Activated naive CD8-positive, alpha-beta T cell treated with anti-CD3 and anti-CD28 coated beads, Interleukin-2, amount 50 U/mL, for 24 hours (primary cell): ENCODE measurements around the gene PROK2.

ENCODE experiments used
- ATAC-seq: fragments of 150-1000 bp; cut with Tn5 transposase; one replicate; pipeline ENCODE4 v1.10.0; 2021
- DNase-seq: peaks from one replicate; pipeline ENCODE4 v3.0.0; 2021
- H3K27ac Mint-ChIP-seq: one replicate; pipeline ENCODE4 v1.8.0; 2021; ENCODE audit warnings: mild to moderate bottlenecking, mixed read lengths
- H3K27me3 Mint-ChIP-seq: one replicate; pipeline ENCODE4 v1.8.0; 2021; ENCODE audit warnings: mixed read lengths
- H3K36me3 Mint-ChIP-seq: one replicate; pipeline ENCODE4 v1.8.0; 2021; ENCODE audit warnings: low read depth, mixed read lengths
- H3K4me1 Mint-ChIP-seq: one replicate; pipeline ENCODE4 v1.8.0; 2021; ENCODE audit warnings: mixed read lengths
- H3K4me3 Mint-ChIP-seq: one replicate; pipeline ENCODE4 v1.8.0; 2021; ENCODE audit warnings: mild to moderate bottlenecking, moderate library complexity, mixed read lengths
- H3K9me3 Mint-ChIP-seq: one replicate; pipeline ENCODE4 v1.8.0; 2021; ENCODE audit warnings: mixed read lengths

Gene PROK2

DNA sequence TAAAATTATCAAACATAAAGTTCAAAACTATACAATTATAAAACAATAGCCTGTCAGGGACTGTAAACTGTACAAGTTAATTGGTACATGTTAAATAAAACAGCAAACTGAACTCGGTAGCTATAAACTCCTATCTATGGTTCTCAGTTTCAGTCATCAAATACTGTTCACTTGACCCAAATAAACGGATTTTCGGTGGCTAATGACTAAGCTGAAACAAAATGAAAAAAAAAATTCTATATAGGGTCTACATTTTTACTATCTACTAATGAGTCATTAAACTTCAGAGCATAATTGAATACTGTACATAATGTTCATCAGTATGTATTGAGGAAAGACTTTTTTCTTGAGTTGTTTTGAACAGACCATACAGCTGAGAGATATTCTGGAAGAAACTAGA is 6.6 kb downstream of the PROK2 start:
- ATAC-seq (no peak), DNase-seq (no peak)
- Mint-ChIP-seq H3K4me1 (peaks cover 2% of the 10 kb centered on the region), H3K9me3 (no peaks in the 10 kb centered on the region), H3K36me3 (no peaks in the 10 kb centered on the region), H3K4me3 (no peak overlapping the region), H3K27me3 (peaks cover 42% of the 10 kb centered on the region), H3K27ac (no peak overlapping the region)

DNA sequence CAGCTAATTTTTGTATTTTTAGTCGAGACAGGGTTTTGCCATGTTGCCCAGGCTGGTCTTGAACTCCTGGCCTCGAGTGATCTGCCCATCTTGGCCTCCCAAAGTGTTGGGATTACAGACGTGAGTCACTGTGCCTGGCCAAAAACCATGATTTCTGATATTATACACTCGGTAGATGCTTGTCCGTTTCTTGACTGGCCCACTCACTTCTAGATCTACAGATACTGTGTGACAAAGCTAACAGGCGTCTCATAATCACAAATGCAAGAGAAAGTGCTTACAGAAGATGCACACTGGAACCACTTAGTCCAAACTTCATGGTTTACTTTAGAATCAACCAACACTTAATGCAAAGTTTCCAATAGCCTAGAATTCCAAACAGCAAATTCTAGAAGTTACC is 8.4 kb downstream of the PROK2 start:
- Mint-ChIP-seq H3K27me3 (peaks cover 33% of the 10 kb centered on the region), H3K9me3 (no peaks in the 10 kb centered on the region), H3K36me3 (no peaks in the 10 kb centered on the region), H3K27ac (no peak overlapping the region), H3K4me3 (no peak overlapping the region), H3K4me1 (peaks cover 2% of the 10 kb centered on the region)
- ATAC-seq (no peak), DNase-seq (no peak)

DNA sequence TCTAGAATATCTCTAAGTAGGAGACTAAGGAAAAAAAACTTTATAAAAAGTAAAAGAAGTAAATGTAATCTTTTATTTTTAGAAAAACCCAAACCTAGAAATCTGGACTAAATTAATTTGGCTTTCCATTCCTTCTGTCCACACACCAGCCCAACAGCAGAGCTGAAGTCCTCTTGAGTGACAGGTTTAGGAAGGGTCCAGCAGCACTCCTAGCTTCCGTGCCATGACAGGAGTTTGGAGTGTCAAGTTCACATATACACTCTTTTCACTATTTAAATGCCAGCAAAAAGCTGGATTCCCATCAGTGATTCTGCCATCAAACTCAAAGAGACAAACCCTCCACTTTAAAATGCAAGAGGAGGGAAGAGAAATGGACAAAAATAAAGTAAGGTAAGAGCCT is 13.1 kb downstream of the PROK2 start:
- H3K4me3 Mint-ChIP-seq = no peak overlapping the region
- peaks cover 8% of the 10 kb centered on the region for H3K27me3 Mint-ChIP-seq
- no peaks in the 10 kb centered on the region for H3K9me3 Mint-ChIP-seq
- no peaks in the 10 kb centered on the region for H3K36me3 Mint-ChIP-seq
- DNase-seq (no peak), ATAC-seq (no peak)
- H3K4me1 Mint-ChIP-seq = no peaks in the 10 kb centered on the region
- no peak overlapping the region for H3K27ac Mint-ChIP-seq

DNA sequence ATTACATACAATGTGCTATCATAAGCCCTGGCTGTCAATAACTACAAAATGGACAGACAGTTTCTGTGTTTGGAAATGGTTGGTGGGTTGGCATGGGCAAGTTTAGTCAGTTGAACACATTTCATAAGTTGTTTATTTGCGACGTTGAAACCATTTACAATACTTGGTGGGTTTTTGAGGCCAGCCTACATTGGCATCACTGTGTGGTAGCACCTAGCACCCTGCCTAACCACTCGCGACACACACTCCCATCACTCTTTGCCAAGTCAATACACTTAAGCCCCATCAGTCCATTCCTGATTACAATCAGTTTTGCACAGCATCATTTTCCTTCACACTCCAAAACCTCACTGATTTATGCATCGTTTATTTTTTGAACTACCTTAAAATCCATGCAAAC is 13.8 kb downstream of the PROK2 start:
- DNase-seq (no peak), ATAC-seq (no peak)
- no peaks in the 10 kb centered on the region for H3K36me3 Mint-ChIP-seq
- no peak overlapping the region for H3K27ac Mint-ChIP-seq
- H3K4me1 Mint-ChIP-seq = no peaks in the 10 kb centered on the region
- no peak overlapping the region for H3K4me3 Mint-ChIP-seq
- H3K9me3 Mint-ChIP-seq = no peaks in the 10 kb centered on the region
- peaks cover 5% of the 10 kb centered on the region for H3K27me3 Mint-ChIP-seq

DNA sequence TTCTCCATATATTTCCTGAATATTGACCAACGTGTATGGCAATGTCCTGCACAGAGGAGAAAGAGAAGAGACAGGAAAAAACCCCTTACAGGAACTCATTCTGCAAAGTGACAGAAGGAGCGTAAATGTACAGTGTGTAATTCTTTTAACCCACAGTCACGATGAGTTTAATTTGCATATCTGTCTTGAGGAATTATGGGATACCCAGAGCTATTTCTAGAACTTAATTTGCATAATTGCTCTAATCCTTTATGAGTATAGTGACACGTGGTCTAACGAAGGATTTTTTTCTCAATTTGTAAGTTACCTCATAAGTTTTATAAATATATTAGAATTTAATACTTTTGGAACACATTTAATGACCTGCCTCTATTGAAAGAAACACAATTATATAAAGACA is 21.5 kb downstream of the PROK2 start:
- Mint-ChIP-seq H3K4me1 (no peaks in the 10 kb centered on the region), H3K27ac (no peak overlapping the region), H3K36me3 (no peaks in the 10 kb centered on the region), H3K9me3 (no peaks in the 10 kb centered on the region), H3K4me3 (no peak overlapping the region), H3K27me3 (peaks cover 8% of the 10 kb centered on the region)
- ATAC-seq = no peak
- DNase-seq = no peak

DNA sequence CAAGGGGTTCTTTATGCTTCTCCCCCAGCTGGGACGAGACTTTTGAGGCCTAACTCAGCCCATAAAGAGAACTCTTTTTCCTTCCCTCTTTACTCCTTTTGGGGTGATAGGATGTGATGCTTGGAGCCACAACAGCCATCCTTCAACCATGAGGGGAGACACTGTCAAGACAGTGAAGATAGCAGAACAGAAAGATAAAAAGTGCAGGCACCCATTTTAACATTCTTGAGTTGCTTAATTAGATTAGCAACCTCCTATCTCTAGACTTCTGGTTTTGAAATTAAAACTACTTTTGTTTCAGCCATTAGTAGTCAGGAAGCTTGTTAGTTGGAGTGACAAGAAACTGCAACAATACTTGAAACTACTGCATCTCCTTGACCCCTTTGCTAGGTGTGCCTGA is 24.8 kb downstream of the PROK2 start:
- H3K4me3 Mint-ChIP-seq = no peak overlapping the region
- no peak for DNase-seq
- no peak overlapping the region for H3K27ac Mint-ChIP-seq
- peaks cover 2% of the 10 kb centered on the region for H3K4me1 Mint-ChIP-seq
- H3K36me3 Mint-ChIP-seq = no peaks in the 10 kb centered on the region
- peaks cover 26% of the 10 kb centered on the region for H3K27me3 Mint-ChIP-seq
- no peaks in the 10 kb centered on the region for H3K9me3 Mint-ChIP-seq
- no peak for ATAC-seq

DNA sequence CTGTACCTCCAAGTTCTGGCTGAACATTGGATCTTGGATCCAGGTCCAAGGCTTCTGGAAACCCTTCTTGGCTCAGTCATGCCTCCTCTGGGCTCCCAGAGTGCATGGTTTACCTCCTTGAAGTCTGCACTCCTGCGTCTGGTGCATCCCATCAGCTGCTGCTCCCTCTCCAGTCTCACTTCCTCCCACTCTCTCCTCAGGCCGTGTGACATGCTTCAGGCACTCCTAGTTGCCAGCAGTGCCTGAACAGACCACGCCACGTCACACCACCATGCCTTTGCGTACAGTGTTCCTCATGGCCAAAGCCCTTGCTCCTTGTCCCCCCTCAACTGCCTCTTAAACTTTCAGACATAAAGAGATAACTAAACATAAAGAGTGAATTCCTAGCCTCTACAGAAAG is 25.5 kb downstream of the PROK2 start:
- H3K4me3 Mint-ChIP-seq = no peak overlapping the region
- H3K27me3 Mint-ChIP-seq = peaks cover 30% of the 10 kb centered on the region
- peaks cover 3% of the 10 kb centered on the region for H3K4me1 Mint-ChIP-seq
- H3K36me3 Mint-ChIP-seq = no peaks in the 10 kb centered on the region
- no peak overlapping the region for H3K27ac Mint-ChIP-seq
- no peak for DNase-seq
- no peaks in the 10 kb centered on the region for H3K9me3 Mint-ChIP-seq
- ATAC-seq = no peak

DNA sequence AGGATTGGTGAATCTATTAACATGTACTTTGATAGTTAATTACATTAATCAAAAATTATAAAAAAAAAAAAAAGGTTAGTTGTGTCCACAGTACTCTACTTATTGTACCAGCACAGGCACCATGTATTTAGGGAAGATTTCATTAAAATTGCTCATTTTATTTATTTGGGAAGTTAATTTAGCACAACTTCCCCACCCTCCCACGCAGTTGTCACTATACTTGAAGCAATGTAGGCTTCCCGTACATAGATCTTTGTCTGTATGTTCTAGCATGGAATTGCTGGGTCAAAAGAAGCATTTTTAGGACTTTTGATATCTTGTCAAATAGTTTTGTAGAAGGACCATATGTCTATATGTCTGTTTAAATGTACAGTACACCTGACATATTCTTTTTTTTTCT is 26.9 kb downstream of the PROK2 start:
- no peak for ATAC-seq
- H3K9me3 Mint-ChIP-seq = no peaks in the 10 kb centered on the region
- no peak overlapping the region for H3K4me3 Mint-ChIP-seq
- peaks cover 3% of the 10 kb centered on the region for H3K4me1 Mint-ChIP-seq
- no peak overlapping the region for H3K27ac Mint-ChIP-seq
- no peaks in the 10 kb centered on the region for H3K36me3 Mint-ChIP-seq
- DNase-seq = no peak
- H3K27me3 Mint-ChIP-seq = peaks cover 32% of the 10 kb centered on the region

DNA sequence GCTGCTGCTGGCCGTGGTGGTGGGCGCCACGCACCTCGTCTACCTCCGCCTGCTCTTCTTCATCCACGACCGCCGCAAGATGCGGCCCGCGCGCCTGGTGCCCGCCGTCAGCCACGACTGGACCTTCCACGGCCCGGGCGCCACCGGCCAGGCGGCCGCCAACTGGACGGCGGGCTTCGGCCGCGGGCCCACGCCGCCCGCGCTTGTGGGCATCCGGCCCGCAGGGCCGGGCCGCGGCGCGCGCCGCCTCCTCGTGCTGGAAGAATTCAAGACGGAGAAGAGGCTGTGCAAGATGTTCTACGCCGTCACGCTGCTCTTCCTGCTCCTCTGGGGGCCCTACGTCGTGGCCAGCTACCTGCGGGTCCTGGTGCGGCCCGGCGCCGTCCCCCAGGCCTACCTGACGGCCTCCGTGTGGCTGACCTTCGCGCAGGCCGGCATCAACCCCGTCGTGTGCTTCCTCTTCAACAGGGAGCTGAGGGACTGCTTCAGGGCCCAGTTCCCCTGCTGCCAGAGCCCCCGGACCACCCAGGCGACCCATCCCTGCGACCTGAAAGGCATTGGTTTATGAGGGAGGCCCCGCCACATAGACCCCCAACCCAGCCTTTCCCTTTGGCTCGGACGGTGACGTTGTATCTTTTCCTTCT is 30.2 kb downstream of the PROK2 start:
- H3K36me3 Mint-ChIP-seq = no peaks in the 10 kb centered on the region
- peaks cover 53% of the 10 kb centered on the region for H3K27me3 Mint-ChIP-seq
- H3K27ac Mint-ChIP-seq = no peak overlapping the region
- peak overlapping the region; percentile 62 for H3K4me3 Mint-ChIP-seq
- H3K9me3 Mint-ChIP-seq = no peaks in the 10 kb centered on the region
- DNase-seq (no peak), ATAC-seq (no peak)
- peaks cover 5% of the 10 kb centered on the region for H3K4me1 Mint-ChIP-seq

DNA sequence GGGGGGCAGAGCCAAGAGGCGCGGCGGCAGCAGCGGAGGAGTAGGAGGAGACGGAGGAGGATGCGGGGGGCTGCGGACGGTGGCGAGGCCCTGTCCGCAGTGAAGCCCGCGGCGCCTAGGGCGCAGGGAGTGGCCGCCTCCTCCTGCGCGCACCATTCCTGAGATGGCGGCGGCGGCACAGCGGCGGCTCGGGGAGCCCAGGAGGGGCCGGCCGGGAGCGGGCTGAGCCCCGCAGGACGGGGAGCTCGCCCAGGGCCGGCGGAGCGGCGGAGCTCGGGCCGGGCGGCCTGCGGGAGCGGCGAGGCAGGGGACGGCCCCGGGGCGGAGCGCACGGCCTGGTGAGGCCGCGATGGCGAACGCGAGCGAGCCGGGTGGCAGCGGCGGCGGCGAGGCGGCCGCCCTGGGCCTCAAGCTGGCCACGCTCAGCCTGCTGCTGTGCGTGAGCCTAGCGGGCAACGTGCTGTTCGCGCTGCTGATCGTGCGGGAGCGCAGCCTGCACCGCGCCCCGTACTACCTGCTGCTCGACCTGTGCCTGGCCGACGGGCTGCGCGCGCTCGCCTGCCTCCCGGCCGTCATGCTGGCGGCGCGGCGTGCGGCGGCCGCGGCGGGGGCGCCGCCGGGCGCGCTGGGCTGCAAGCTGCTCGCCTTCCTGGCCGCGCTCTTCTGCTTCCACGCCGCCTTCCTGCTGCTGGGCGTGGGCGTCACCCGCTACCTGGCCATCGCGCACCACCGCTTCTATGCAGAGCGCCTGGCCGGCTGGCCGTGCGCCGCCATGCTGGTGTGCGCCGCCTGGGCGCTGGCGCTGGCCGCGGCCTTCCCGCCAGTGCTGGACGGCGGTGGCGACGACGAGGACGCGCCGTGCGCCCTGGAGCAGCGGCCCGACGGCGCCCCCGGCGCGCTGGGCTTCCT is 31.0 kb downstream of the PROK2 start, which contains the start of gene GPR27:
TSS of gene GPR27 (plus strand) at position 155 of the 909 bp plus-strand sequence. CDS start at position 350, 195 bp downstream.
- Mint-ChIP-seq H3K27me3 (peaks cover 48% of the 10 kb centered on the region), H3K4me3 (peak within 1 kb of the TSS; percentile 48)

DNA sequence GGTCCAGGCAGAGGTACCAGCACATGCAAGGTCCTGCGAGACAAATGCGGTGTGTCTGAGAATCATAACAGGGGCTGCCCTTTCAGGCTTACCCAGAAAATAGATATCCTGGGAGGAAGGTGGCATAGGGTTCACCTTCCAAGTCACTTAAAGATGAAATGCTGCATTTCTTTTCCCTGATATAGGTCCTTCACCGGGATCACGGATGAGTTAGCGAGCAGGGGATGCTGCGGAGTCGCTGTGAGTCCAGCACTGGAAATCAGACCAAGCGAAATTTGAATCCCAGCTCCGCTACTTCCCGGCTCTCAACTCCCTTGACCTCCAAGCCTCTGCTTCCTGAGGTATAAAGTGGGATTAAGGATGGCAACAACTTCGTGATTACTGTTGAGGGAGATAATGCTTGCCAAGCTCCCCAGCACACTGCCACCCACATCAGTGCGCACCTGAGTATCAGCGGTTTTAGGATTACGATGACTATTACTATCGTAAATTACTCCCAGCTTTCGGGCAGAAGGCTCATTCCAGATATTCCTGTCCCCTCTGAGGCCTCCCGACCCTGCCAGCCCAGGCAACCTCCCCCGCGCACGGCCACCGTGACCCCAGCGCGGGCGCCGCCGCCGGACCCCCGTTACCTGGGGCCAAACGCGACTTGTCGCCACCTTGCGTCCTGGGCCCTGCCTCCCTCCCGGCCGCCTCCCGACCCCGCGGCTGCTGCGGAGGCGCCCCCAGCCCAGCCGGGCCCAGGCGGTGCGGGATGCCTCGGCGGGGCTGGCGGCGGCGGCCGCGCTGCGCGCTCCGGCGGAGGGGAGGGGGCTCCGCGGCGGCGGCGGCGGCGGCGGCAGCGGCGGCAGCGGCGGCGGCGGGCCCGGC is 31.9 kb downstream of the PROK2 start:
- H3K27me3 Mint-ChIP-seq = peaks cover 48% of the 10 kb centered on the region
- H3K4me1 Mint-ChIP-seq = peaks cover 5% of the 10 kb centered on the region
- peak overlapping the region; percentile 48 for H3K4me3 Mint-ChIP-seq
- H3K27ac Mint-ChIP-seq = no peak overlapping the region
- no peaks in the 10 kb centered on the region for H3K9me3 Mint-ChIP-seq
- no peaks in the 10 kb centered on the region for H3K36me3 Mint-ChIP-seq
- no peak for ATAC-seq
- DNase-seq = no peak

More for the DNA sequence above, 31.0 kb downstream of the PROK2 start, which contains the start of gene GPR27:
- Mint-ChIP-seq H3K9me3 (no peaks in the 10 kb centered on the region), H3K27ac (no peak within 1 kb of the TSS), H3K4me1 (peaks cover 5% of the 10 kb centered on the region), H3K36me3 (no peaks in the 10 kb centered on the region)
- DNase-seq = peak; percentile 23
- peak; percentile 48 for ATAC-seq

DNA sequence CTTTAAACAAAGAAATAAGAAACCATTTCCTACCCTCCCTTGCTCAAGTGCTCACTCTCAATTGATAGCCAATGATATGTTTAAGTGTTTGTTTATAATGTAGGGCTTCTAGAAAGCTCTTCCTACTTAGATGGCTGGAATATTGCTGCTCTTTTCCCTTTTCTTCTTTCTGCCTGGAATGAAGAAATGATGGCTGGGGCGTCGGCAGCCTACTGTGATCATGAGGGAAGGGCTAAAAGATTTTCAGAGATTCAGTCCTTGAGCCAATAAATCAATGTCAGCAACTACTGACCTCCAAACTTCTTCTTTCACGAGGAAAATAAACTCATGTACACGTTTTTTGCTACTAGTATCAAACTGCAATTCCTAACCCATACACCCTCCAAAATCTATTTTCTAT is 33.3 kb downstream of the PROK2 start:
- Mint-ChIP-seq H3K27me3 (peaks cover 42% of the 10 kb centered on the region), H3K9me3 (no peaks in the 10 kb centered on the region), H3K36me3 (no peaks in the 10 kb centered on the region), H3K4me1 (peaks cover 5% of the 10 kb centered on the region), H3K4me3 (no peak overlapping the region), H3K27ac (no peak overlapping the region)
- no peak for ATAC-seq
- no peak for DNase-seq

DNA sequence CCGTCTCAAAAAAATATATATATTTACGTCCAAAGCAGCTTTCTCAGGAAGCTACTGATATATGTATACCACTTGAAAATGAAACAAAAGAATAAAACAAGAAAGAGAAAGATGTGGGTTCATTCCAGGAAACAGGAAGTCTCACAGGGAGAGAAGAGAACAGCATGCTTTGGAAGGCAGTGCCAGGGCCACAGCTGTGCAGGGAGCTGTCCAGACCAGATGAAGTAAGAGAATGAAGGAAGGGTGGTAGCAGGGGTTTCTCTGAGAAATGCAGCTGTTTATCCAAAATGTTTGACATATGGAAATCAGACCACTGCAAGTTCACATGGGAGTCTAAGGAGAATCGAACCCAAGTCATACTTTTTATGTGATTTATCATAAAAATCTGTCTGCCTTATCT is 40.2 kb downstream of the PROK2 start:
- Mint-ChIP-seq H3K27me3 (no peaks in the 10 kb centered on the region), H3K9me3 (peaks cover 34% of the 10 kb centered on the region), H3K27ac (no peak overlapping the region), H3K36me3 (peaks cover 2% of the 10 kb centered on the region), H3K4me3 (no peak overlapping the region), H3K4me1 (no peaks in the 10 kb centered on the region)
- DNase-seq (no peak), ATAC-seq (no peak)

DNA sequence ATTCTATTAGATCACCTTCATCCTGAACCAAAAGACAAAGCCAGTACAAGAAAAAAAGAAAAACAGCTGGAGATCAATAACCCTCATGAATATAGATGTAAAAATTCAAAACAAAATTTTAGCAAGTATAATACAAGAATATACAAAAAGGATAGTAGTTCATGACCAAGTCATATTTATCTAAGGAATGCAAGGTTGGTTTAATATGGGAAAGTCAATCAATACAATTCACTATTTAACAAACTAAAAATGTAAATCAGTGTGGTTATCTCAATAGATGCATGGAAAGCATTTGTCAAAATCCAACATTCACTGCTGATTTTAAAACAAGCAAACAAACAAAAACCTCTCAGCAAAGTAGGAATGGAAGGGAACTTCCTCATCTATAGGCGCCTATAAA is 42.3 kb downstream of the PROK2 start:
- no peak for ATAC-seq
- no peaks in the 10 kb centered on the region for H3K4me1 Mint-ChIP-seq

More for the DNA sequence above, 42.3 kb downstream of the PROK2 start:
- H3K9me3 Mint-ChIP-seq = peaks cover 38% of the 10 kb centered on the region
- DNase-seq = no peak
- H3K4me3 Mint-ChIP-seq = no peak overlapping the region
- peaks cover 2% of the 10 kb centered on the region for H3K27me3 Mint-ChIP-seq
- no peak overlapping the region for H3K27ac Mint-ChIP-seq
- peaks cover 2% of the 10 kb centered on the region for H3K36me3 Mint-ChIP-seq
